Measurements from ENCODE around the gene CACNA2D2. TPM values are rescaled to one million over a fixed set of nuclear protein-coding genes. Genes with fewer than 3 reads are reported as not detected.

Gene CACNA2D2
- total and polyA plus RNA-seq, 2 of the 8 experiments (the other 6 are each of a cell fraction or from before 2014, with no cell fraction given): 14.1 to 25.0 TPM

- H3K4me2 ChIP-seq (ENCODE audit: insufficient read depth in 1 of 2, low read depth in 2 of 2, low read length in 2 of 2): no peak overlapping the region
- H3K14ac ChIP-seq (ENCODE audit: insufficient read length): no peak overlapping the region
- H3K79me2 ChIP-seq (ENCODE audit: control insufficient read depth in 1 of 2, insufficient read depth in 2 of 2, low read length in 2 of 2): no peaks in the 10 kb centered on the region
- no peaks in the 10 kb centered on the region for H3K23me2 ChIP-seq (ENCODE audit: low read depth, low read length)
- H3K27ac ChIP-seq (ENCODE audit: low read depth, low read length): no peak overlapping the region
- no peaks in the 10 kb centered on the region for H3K36me3 ChIP-seq (ENCODE audit: control insufficient read depth in 2 of 4, insufficient read depth in 4 of 4, low read length in 3 of 4)
- H3K23ac ChIP-seq (ENCODE audit: insufficient read length): no peak overlapping the region
- H2BK120ac ChIP-seq (replicated peaks; ENCODE audit: low read depth, low read length): no peak overlapping the region
- 95% methylated on average over 13 of the region's 13 CpGs; no CpG with 5 or more reads in 1 of the 2 experiments for WGBS, 2 experiments (ENCODE audit: extremely low coverage in 1 of 2, insufficient coverage in 1 of 2, insufficient read length in 1 of 2, insufficient replicate concordance in 2 of 2, low coverage in 1 of 2, low lambda C conversion rate in 2 of 2, missing lambda C conversion rate in 1 of 2)
- H2AFZ ChIP-seq (ENCODE audit: low read length): no peak overlapping the region
- H3K79me1 ChIP-seq (ENCODE audit: low read depth, low read length): no peaks in the 10 kb centered on the region
- no peak overlapping the region for H3K56ac ChIP-seq (replicated peaks; ENCODE audit: insufficient read length, low read depth, low read length)
- POLR2A ChIA-PET (ENCODE audit: partially characterized antibody): interaction anchor here (1.2 kb wide), 1 partner anchor 106 kb away, joined by 4 read pairs; no protein-coding TSS in a partner anchor
- DNase-seq (ENCODE audit: low read depth in 1 of 2, low spot score in 2 of 2) (no peak), FAIRE-seq (no peak)
- H4K91ac ChIP-seq (replicated peaks; ENCODE audit: insufficient read length, low read length): no peak overlapping the region
- no peak overlapping the region for H2BK12ac ChIP-seq (ENCODE audit: low read depth, low read length)
- no peak overlapping the region for H2BK5ac ChIP-seq (ENCODE audit: low read depth, low read length)
- peaks cover 2 to 7% of the 10 kb centered on the region in 2 experiments for H4K20me1 ChIP-seq (replicated peaks in 1 of 2; ENCODE audit: control insufficient read depth in 1 of 2, insufficient read depth in 2 of 2, low read length in 2 of 2)
- H3K4me3 ChIP-seq (ENCODE audit: extremely low read depth in 1 of 4, insufficient read depth in 2 of 4, low read depth in 3 of 4, low read length in 4 of 4): no peak overlapping the region
- 0 out of 7 replicates have a peak, but pooled peaks cover 0 to 2% (median 0%) of the 10 kb centered on the region in 4 experiments for H3K4me1 ChIP-seq (replicated peaks in 1 of 4; ENCODE audit: control insufficient read depth in 3 of 4, insufficient read depth in 4 of 4, low read length in 3 of 4)
- H2BK20ac ChIP-seq (ENCODE audit: low read length): no peak overlapping the region
- CTCF ChIA-PET (ENCODE audit: partially characterized antibody): interaction anchor here (0.6 to 23.2 kb wide), 10 partner anchors 10 to 1011 kb away, joined by 3 to 473 read pairs (median 5); no protein-coding TSS in a partner anchor
- H3K27me3 ChIP-seq (replicated peaks in 1 of 4; ENCODE audit: control insufficient read depth in 3 of 4, extremely low read depth in 1 of 4, insufficient read depth in 3 of 4, low read length in 3 of 4): no peaks in the 10 kb centered on the region; a peak in 1 of 7 replicates
- no peak overlapping the region for H2BK15ac ChIP-seq (ENCODE audit: low read length)
- H3K4ac ChIP-seq (replicated peaks; ENCODE audit: insufficient read length, low read depth, low read length): no peak overlapping the region
- H3K9ac ChIP-seq (replicated peaks in 1 of 4; ENCODE audit: extremely low read depth in 1 of 4, low read depth in 3 of 4, low read length in 3 of 4): no peak overlapping the region
- no peak overlapping the region for H4K8ac ChIP-seq (ENCODE audit: extremely low read depth, insufficient read depth, low read length)
- TF ChIP-seq SAP30 (IDR thresholded peaks at IDR 0.05; ENCODE audit: insufficient read depth, insufficient replicate concordance, low read length) (no peak), TAF7 (optimal IDR thresholded peaks at IDR 0.05; ENCODE audit: borderline replicate concordance, low read depth, low read length) (no peak), EGR1 (IDR thresholded peaks at IDR 0.05; ENCODE audit: borderline replicate concordance, low read depth, low read length) (no peak), RBBP5 (IDR thresholded peaks at IDR 0.05; ENCODE audit: borderline replicate concordance, low read depth, low read length) (no peak), CTCF (IDR thresholded peaks at IDR 0.05; ENCODE audit: control extremely low read depth in 1 of 3, insufficient read depth in 1 of 3, low read depth in 1 of 3, low read length in 3 of 3) (no peak), GTF2F1 (IDR thresholded peaks at IDR 0.05; ENCODE audit: borderline replicate concordance, low read depth, low read length) (no peak)
- H4K5ac ChIP-seq (ENCODE audit: insufficient read length, low read depth, low read length): no peak overlapping the region
- H2AK5ac ChIP-seq (ENCODE audit: low read depth, low read length): no peak overlapping the region
- no peaks in the 10 kb centered on the region for H3K9me3 ChIP-seq (ENCODE audit: insufficient read depth in 2 of 2, low read depth in 1 of 2, low read length in 1 of 2)
- no peak overlapping the region for H3K18ac ChIP-seq (ENCODE audit: extremely low read depth, low read length)
Measured at GRCh38 chr3:50427217-50427616, 76.2 kb downstream of the CACNA2D2 start.

Data from H1 (cell line).